Right renal cortex interstitium (tissue), 3 donors: ENCODE results near the gene NHLH2. TPM values are rescaled to one million over a fixed set of nuclear protein-coding genes. Genes with fewer than 3 reads are reported as not detected.

Source experiments
- DNase-seq, 3 donors: peaks; one replicate each; pipeline ENCODE4 v3.0.0-alpha.2; 2013; ENCODE audit warnings: low read depth in 3 of 3, low spot score in 2 of 3
- polyA plus RNA-seq, 3 donors: library from polyadenylated mRNA; unstranded; fragments of 120-200 nt; gene quantifications; one replicate each; pipeline ENCODE4 v1.2.1, GENCODE V29; 2013; ENCODE audit not compliant: insufficient read length in 3 of 3

The NHLH2 gene
- polyA plus RNA-seq, 3 donors, result not detected

DNA sequence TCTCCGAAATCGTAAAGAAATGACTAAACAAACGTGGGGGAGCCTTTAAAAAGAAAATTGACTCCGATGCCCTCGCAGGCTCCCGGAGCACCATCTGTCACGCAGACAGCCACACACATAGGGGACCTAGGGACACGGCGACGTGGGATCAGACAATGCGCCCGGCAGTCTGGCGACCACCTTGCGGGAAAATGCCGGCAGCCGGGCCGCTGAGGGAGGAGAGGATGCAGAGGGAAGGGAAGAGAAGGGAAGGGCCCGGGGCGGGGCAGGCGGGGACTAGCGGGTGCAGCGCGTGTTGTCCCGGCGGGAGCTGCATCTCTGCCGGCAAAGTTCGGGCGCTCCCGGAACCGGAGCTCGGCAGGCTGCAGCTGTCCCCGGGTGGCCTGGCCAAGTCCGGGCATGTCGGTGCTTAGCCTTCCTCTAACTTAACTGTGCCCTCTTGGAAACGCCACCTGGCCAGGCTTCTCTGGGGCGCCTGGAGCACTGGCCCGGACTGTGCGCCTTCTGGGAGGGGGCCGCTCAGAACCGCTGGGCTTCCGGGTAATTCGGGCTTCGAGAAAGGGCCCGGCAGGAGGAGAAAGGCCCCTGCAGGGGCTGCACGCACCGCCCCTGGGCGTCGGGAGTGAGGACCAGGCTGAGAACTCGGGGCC, 1.8 kb downstream of the NHLH2 start:
- DNase-seq, result no peak

DNA sequence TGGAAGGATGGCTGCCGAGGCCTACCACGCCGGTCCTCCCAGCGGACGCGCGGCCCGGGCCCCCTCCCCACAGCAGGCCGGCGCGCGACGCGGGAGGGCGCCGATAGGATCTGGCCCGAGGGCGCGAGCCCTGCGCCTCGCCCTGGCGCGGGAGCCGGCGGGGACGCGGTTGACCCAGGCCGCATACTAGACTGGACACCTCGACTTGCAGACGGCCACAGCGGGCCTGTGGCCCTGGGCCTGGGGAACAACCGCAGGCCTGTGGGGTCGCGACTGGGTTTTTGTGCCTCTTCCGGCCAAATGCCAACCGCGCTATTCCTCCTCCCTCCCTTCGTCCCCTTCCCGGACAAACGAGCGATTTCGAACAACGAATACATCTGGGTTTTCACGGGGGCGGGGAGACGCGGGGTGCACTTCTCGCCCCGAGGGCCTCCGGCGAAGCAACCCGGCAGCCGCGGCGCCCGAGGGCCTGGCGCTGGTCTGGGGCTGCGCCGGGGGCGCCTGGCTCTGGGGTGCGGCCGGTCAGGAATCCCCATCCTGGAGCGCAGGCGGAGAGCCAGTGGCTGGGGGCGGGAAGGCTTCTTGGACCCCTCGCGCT, 2.4 kb downstream of the NHLH2 start:
- no peak for DNase-seq

DNA sequence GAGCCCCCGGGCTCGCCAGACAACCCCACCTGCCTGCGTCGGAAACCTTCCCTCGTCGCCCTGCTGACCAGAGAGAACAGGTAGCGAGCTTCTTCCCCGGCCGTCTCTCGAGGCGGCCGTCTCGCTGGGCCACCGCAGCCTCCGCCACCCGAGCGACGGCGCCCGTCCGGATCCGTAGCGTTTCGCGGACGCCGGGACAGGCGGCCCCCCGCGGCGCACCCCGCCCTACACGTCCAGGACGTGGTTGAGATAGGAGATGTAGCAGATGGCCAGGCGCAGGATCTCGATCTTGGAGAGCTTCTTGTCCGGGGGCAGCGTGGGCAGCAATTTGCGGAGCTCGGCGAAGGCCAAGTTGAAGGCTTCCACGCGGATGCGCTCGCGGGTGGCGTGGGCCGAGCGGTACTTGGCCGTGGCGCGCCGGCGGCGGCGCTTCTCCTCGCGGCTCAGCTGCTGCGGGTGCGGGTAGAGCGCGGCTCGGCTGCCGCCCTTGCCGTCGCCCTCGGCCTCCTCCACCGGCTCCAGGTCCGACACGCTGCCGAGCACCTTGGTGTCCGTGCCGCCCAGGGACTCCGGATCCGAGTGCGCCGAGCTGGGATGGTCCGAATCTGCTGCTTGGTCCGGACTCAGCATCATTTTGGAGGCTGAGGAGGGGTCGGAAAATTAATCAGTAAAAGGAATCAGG, 3.0 kb downstream of the NHLH2 start:
- no peak for DNase-seq

DNA sequence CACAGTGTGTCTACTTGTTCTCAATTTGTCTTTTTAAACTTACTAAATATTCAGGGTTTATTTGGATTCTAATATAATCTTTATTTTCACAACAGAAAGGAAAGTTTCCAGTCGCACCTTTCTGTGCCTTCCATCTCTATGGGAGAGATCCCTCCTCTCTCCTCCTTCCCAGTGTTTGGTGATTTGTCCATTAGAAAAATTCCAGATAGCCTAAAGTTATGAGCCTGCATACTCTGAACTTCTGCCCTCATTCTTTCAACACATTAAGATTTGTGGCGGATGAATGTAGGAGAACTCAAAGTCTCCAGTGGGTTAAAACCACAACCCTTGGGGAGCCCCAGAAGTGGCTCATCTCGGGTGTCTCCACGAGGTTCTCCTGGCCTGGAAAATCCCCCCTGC, 3.6 kb downstream of the NHLH2 start:
- DNase-seq, result no peak

DNA sequence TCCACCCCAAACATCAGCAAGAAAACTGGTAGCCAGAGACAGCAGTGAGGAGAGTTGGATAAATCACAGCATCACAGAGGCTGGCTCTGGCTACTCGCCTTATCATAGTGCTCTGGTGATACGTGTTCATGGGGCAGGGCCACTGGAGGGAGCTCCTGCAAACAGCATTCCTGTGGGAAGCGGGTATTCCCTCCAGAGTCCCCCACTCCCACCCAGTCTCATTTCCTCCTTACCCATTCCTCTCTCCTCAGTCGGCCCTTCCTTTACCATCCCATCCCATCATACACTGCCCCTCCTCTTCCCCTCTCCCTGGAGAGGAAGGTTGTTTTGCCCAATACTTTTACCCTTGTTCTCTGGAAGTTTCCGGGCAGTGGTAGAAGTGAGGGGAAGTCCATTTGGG, 7.1 kb downstream of the NHLH2 start:
- no peak for DNase-seq

DNA sequence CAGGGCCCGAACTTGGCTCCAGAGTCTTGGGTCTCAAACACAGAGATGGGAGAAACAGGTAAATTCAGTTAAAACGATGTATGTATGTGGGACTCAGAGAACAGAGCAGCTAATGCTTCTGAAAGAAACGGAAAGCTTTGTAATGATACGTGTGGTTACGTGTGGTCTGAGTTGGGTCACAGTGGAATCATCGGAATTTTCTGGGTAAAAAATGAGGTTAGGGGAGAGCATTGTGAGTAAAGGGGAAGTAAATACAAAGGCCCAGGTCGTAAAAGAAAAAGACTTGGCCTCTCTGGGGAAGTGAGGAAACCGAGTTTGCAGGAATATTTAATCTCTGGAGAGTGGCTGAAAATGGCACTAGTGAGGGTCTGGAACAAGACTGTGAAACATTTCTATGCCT, 8.3 kb downstream of the NHLH2 start:
- DNase-seq, result no peak

DNA sequence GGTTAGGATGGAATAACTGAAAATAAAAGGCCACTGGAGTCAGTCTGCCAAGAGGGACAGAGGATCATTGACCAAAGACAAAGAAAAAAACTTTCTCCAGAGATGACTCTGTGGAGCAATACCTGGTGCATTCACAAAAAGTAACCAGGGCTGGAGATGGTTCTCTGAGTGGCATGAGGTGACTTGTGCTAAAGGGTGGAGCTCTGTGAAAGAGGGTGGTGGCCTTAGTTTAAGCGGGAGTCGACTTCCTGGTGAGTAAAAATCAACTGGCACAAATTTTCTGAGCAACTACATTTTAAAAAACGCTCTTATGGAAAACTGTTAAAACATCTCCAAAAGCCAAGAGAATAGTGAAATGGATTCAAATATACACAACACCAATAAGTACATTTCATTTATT, 10.0 kb downstream of the NHLH2 start:
- no peak for DNase-seq

DNA sequence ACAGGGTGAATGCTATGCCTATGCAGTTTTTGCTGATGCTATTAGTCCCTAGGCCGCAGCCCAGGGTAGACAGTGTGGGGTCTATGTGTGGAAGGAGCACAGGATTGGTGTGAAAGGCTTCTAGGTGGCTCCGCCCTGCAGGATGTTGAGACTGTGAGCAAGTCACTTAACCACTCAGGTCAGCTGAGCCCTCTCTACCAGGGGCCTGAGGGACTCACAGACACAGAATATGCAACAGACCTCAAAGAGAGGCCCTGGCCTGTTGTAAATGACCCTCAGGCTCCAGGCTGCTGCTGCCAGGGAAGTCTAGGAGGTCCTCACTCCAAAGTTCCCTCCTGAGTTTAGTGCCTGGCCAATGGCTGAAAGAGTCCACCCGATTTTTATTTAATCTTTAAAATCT, 11.0 kb downstream of the NHLH2 start:
- DNase-seq, result no peak

DNA sequence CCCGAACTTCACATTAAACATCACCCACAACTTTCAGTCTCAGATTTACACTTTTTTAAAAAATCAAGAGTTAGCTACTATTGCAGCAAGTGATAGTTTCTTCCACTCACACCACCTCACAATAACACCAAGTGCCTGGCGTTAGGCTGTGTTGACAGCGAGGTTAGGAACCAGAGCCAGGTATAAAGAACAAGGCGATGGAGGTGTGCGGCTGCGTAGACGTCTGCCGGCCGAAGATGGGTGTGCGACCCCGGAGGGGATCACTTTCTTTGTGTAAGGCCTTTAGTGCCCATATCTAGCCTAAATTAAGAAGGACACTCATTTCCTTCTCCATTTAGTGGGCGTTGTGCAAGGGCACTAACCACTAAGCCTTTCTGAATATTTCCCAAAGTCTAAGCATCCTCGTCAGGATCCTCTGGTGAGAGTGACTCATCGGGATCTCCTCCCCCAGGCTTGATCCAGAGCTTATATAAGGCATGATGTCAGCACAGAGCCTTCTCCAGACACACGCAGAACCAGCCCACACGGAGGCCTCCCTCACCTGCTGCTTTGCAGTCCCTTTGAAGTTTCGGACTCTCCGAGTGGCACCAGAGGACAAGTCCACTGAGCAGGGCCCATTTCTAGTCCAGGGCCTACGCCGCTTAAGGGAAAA, 11.8 kb downstream of the NHLH2 start:
- no peak for DNase-seq

DNA sequence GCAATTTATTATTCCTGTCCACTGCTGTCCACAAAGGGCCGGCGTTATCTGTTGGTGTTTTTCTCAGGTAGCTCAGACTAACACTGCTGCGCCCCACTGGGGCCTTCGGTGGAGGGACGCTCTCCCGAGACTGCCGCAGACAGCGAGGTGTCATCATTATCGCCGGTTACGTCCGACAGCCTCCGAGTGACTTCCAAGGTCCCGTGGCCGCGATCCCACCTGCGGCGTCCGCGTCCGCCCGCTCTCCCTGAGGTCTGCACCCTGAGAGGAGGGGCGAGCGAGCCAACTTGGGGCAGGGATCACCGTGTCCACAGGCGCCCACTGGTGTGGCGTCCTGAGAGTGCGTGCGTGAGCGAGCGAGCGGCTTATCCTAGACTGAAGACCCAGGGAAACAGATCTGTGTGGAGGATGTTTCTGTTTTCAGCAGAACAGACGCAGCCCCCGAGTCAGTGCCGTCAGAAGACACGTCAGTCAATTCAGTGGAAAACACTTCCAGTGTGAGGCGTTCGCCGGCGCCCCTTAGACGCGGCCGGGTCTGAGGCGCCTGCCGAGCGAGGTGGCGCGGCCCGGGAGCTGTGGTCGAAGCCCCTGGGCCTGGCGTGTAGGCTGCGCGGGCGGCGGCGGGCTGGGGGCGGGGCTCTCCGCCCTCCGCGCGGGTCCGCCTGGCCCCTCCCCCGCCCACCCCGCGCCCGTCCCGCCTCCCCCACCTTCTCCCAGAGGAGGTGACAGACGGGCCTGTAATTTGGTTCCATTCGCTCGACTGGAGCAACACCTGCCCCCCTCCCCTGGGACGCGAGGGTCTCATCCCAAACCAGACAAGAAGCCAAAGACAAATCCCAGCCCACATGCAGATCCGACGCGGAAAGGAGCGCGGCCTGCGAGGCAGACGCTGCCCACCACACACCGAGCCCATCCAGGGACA, 12.6 kb downstream of the NHLH2 start:
- no peak for DNase-seq

DNA sequence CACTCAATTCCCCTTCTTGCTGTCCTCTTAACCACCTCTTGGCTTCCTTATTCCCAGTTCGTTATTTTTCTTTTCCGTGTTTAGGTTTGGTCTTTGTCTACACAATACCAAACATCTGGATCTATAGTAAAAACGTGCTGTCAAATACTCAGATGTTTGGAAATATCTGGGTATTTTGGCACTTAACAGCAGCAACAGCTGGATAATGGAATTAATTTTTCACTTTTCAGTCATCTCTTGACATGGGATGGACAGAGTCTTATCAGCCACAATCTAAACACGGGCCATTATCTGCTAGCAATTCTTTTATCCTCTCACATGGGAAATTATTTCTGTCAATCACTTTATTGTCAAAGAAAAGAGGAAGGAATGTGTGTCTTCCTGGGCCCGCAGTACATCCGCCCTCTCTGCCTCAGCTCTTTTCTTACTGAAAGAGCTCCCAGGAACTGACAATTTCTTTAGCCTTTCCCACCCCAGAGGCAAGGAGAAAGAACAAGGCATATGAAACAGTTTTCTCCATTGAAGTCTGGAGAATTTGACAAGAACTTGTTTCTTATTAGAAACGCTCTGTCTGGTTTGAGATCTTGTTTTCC, 13.4 kb downstream of the NHLH2 start:
- DNase-seq, result no peak

DNA sequence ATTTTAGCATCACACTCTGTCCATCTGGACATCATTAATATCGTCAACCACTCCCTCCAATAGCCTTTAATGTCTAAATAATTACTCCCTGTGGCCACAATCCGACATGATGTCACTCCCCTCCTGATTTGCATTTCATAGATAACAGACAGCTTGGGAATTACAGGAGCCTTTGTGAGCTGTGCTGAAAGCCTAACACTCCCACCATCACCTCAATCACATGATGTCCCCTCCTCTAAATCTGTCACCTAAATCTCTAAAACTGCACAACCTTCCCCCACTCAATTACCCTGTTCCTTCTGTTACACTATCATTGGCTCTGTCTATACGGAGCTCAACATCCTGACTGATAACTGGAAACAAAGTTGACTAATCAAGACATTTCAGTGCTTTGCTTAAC, 14.3 kb downstream of the NHLH2 start:
- DNase-seq, result no peak

DNA sequence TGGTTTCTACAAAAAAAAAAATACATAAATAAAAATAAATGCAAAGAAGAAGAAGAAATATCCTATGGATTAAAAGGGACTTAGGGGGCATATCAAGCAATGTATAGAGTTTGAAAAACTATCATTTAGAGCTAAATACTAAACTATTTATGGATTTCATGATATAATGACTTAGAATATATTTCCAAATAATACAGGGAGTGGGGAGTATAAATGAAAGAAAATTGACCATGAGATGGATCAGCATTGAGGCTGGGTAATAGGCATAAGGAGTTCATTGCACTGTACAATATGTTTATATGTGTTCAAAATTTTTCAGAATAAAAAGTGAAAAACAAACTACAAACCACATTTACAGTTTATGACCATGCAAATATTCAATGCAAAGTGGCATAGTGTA, 18.8 kb downstream of the NHLH2 start:
- DNase-seq, result no peak

DNA sequence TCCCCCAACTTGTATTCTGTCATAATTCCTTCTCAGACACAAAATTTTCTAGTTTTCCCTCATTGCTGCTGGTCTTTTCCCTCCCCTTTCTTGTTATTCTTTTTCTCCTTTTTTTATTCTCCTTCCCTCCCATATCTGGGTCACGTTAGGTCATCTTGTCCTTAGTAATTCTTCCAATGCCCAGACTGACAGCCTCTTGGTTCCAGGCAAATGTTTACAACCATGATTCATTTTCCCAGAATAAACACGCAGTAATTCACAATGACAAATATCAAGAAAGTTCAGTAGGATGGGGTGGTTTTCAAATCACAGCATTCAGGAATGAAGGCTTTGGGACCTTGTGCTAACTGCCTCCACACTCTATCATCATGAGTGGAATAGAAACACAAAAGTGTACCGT, 25.2 kb downstream of the NHLH2 start:
- DNase-seq, result no peak

DNA sequence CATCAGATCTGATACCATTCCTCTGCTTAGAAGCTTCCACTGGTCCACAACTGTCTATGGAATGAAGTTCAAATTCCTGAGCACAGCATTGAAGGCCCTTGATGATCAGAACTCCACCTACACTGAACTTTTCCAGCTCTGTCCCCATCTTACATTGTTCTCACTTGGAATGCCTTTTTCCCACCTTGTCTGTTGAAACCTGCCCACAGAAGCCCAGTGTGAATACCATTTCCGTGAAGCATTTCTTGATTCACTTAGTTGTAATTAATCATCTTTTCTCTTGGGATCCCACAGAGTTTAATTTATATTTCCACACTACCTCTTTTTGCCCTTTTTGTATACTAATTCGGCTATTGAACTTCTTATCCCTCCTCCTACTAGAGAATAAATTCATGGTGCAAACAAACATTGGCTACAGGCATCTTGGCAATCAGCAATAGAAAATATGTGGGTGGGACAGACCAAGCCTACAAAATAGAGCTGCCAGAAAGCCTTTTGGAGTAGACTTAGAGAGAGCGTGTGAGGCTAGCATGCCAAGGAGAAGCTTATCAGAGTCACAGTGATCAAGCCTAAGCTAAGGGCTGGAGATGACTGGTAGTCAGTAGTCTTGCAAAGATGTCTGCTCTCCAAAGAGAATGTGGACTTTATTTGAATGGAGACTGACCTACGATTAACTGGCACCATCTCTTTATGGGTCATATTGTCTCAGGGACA, 26.1 kb downstream of the NHLH2 start:
- no peak for DNase-seq

DNA sequence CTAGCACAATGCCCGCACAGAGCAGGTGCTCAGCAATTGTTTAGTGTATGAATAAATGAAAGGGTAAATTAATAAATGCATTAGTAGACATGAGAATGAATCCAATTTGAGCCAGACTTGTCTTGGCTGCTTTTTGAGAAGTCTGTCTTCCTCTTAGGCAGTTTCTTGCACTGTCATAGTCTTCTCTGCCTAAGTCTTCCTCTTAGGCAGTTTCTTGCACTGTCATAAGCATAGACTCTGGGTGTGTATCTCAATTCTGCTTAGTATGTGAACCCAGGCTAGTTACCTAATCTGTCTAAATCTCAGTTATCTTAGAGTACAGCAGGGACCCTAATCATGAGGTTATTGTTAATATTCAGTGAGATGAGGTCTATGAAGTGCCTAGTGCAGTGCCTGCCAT, 27.2 kb downstream of the NHLH2 start:
- DNase-seq, result no peak

DNA sequence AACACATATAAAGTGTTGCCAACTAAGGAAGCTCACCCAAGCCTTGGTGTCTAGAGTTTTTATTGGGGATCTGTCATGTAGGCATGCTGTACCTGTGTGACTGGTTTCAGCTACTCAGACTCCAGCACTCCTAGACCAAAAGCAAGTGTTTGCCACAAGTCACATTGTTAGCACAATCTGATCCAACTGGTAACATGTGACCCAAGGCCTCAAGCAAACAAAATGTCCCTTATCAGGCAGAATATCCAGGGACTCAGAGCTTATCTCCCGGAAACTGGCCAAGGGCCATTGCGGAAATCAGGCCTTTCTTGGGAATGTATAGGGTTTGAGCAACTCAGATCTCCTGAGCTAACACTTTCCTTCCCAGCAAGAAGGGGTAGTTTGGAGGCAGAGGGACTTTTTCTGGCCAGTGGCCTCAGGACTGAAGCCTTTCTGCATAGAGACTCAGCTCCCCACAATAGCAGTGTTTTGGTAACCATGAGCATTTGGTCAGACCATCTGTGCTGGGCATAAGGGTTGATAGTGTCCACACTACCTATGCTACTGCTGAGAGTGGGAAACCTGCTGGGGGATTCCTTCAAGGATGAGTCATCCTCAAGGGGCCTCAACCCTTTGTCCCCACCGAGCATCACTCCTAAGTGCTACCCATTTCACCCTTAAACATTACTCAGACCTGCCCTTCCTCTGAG, 29.6 kb downstream of the NHLH2 start:
- no peak for DNase-seq

DNA sequence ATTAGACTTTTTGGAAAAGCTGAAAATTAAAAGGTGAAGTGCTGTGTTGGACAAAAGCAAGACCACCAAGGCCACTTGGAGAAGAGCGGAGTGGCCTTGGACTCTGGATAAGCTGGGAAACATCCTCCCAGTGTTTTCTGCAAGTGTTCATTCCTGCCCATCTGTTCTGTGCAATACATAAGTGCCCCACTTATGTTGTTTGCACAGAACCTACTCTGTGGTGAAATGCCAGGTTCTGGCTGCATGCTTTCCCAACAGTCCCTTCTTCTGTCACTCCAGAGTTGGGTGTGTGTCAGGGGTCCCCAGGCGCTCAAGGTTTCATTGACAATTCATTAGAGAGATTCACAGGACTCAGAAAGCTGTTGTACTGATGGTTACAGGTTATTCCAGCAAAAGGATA, 30.3 kb downstream of the NHLH2 start:
- no peak for DNase-seq

DNA sequence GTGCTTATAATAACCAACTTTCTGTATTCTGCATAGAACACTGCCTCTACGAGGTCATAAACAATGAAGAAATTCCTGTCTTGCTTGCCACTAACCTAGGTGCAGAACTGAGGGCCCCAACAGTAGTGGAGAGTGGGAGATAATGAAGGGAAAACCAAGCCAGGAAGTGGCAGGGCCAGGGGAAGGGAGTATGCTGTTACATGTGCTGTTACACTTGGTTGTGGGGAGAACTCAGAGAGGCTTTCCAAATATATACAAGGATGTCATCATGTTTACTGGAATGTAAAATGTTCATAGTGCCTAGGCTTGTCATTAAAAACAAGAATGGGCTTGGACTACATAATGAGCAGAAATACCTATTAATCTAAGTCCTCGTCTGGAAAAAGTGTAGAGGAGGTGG, 31.1 kb downstream of the NHLH2 start:
- no peak for DNase-seq
